ENCODE measurements around the gene CHGA. TPM values are rescaled to one million over a fixed set of nuclear protein-coding genes. Genes with fewer than 3 reads are reported as not detected.

Gene CHGA
- total and polyA plus RNA-seq, 7 donors: 0.99 to 55.4 (median 5.0) TPM

DNA sequence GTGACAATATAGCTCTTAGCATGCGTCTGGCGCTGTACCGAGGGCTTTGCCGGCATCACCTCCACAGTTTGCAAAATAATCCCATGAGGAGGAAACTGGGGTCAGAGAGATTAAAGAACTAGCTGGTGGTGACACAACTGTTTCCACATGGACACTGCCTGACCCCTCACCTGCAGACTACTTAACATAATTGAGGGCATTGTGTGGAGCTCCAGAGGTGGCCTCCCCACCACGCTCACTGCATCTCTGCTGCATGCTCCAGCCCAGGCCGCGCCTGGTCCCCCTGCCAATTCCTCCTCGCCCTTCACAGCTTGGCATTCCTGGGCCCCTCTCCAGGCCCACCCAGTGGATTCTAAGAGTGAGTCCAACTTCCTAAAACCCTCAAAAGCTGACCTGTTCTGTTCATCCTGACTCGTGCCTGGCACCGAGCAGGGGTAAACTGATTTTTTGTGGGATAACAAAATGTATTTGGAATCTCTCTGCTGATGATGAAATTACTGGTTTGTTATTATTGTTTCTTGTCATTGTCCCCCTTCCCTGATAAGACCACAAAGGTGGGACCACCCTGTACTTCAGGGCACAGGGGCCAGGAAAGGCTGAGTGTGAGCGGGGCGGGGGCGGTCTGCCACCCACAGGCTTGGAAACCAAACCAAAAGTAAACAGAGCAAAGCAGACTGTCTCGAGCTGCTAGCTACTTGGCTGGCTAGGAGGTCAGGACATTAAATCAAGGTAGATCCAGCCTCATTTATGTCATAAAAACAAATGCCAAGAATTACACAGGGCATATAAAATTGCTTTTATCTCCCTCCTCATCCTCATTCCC lies 40.6 kb downstream of the CHGA start:
- Histone ChIP-seq H3K4me1 (peaks cover 0 to 50% (median 37%) of the 10 kb centered on the region in 4 donors), H3K9me3 (no peaks in the 10 kb centered on the region), H3K27me3 (no peaks in the 10 kb centered on the region), H3K27ac (peak overlapping the region; percentile 76 to 89 (median 81)), H3K4me3 (no peak overlapping the region), H3K36me3 (peaks cover 0 to 26% (median 3%) of the 10 kb centered on the region in 4 donors)
- intact Hi-C loops (cut with DNase I): loop anchor here (2.0 kb wide), 1 partner anchor 151 kb away; the partner anchor contains the start of gene ITPK1
- WGBS, 2 donors: 60 to 78% methylated on average over 14 of the region's 14 CpGs
- TF ChIP-seq, protein P1, sequence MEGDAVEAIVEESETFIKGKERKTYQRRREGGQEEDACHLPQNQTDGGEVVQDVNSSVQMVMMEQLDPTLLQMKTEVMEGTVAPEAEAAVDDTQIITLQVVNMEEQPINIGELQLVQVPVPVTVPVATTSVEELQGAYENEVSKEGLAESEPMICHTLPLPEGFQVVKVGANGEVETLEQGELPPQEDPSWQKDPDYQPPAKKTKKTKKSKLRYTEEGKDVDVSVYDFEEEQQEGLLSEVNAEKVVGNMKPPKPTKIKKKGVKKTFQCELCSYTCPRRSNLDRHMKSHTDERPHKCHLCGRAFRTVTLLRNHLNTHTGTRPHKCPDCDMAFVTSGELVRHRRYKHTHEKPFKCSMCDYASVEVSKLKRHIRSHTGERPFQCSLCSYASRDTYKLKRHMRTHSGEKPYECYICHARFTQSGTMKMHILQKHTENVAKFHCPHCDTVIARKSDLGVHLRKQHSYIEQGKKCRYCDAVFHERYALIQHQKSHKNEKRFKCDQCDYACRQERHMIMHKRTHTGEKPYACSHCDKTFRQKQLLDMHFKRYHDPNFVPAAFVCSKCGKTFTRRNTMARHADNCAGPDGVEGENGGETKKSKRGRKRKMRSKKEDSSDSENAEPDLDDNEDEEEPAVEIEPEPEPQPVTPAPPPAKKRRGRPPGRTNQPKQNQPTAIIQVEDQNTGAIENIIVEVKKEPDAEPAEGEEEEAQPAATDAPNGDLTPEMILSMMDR (IDR thresholded peaks at IDR 0.05): no peak
- TF ChIP-seq POLR2AphosphoS5 (IDR thresholded peaks at IDR 0.05) (peak; percentile 7 to 79 (median 61)), EP300 (IDR thresholded peaks at IDR 0.05) (peak in 3 of 4 donors; percentile 4 to 51 (median 37))
- no peak for DNase-seq

DNA sequence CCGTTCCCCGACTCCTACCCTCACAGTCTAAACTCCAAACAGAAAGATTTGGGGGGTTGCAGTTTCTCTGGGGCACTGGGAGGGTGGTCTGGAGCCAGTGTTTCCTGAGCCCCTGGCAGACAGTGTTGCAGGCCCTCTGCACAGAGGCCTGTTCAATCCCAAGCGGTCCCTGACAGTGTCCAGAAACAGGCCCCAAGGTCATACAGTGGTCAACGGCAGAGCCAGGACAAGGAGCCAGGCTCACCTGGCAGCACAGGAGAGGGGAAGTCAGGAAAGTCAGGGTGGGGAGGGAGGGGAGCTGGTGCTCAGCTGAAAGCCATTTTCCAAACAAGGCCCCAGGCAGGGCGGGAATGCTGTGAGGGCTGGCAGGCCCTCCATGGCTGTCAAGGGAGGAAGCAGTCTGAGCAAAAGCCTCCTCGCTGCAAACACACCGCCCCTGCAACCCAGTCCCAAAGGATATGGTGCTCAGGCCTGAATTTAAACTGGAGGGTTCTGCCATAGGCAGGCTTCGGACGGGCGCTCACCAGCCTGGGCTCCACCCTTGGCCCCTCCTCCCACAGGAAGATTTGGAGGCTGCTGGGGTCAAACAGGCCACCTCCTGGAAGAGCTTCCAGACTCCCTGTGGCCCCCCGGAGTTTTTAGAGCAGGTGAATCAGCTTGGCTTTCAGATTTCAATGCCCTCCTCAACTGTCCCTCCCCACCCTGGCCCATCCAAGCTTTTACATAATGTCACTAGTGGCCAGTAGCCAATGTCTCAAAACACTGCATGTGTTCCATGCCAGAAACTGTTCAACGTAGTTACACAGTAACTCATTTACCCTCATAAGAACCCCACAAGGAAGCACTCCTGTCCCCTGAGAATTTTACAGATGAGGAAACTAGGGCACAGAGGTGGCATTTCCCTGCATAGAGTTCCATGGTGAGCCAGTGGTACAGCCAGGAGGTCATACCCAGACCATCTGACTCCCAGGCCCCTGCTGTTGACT lies 41.5 kb downstream of the CHGA start:
- 68 to 81% methylated on average over 12 of the region's 12 CpGs for WGBS, 2 donors

DNA sequence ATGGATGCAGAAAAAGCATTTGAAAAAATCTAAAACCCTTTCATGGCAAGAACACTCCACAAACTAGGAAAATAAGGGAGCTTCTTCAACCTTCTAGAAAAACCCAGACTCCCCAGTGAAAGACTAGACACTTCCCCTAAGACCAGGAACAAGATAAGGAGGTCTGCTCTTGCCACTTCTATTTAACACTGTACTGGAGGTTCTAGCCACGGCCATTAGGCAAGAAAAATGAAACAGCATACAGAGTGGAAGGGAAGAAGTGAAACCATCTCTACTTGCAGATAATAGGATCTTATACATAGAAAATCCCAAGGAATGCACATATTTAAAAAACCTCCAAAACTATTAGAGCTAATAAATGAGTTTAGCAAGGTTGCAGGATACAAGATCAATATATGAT lies 42.3 kb downstream of the CHGA start:
- Histone ChIP-seq H3K9me3 (no peaks in the 10 kb centered on the region), H3K4me1 (peaks cover 0 to 53% (median 37%) of the 10 kb centered on the region in 4 donors), H3K27me3 (no peaks in the 10 kb centered on the region), H3K36me3 (peaks cover 0 to 16% (median 2%) of the 10 kb centered on the region in 4 donors), H3K4me3 (no peak overlapping the region), H3K27ac (peak overlapping the region; percentile 76 to 89 (median 81))
- intact Hi-C loops (cut with DNase I): no loop called here
- TF ChIP-seq EP300 (IDR thresholded peaks at IDR 0.05): no peak
- TF ChIP-seq POLR2A (IDR thresholded peaks at IDR 0.05): no peak
- TF ChIP-seq POLR2AphosphoS5 (IDR thresholded peaks at IDR 0.05): no peak
- TF ChIP-seq, protein P1 (IDR thresholded peaks at IDR 0.05): no peak
- DNase-seq: no peak
- WGBS, 2 donors: 82 to 94% methylated on average over 1 of the region's 1 CpG

More for the DNA sequence above, 41.5 kb downstream of the CHGA start:
- Histone ChIP-seq H3K27me3 (no peaks in the 10 kb centered on the region), H3K27ac (peak overlapping the region; percentile 76 to 89 (median 81)), H3K36me3 (peaks cover 0 to 19% (median 2%) of the 10 kb centered on the region in 4 donors), H3K9me3 (no peaks in the 10 kb centered on the region), H3K4me1 (peaks cover 0 to 50% (median 37%) of the 10 kb centered on the region in 4 donors), H3K4me3 (peak overlapping the region in 1 of 4 donors; percentile 14)
- intact Hi-C loops (cut with DNase I): no loop called here
- TF ChIP-seq POLR2AphosphoS5 (IDR thresholded peaks at IDR 0.05): peak in 2 of 4 donors; percentile 48 to 58
- TF ChIP-seq, protein P1 (IDR thresholded peaks at IDR 0.05): no peak
- no peak for DNase-seq

DNA sequence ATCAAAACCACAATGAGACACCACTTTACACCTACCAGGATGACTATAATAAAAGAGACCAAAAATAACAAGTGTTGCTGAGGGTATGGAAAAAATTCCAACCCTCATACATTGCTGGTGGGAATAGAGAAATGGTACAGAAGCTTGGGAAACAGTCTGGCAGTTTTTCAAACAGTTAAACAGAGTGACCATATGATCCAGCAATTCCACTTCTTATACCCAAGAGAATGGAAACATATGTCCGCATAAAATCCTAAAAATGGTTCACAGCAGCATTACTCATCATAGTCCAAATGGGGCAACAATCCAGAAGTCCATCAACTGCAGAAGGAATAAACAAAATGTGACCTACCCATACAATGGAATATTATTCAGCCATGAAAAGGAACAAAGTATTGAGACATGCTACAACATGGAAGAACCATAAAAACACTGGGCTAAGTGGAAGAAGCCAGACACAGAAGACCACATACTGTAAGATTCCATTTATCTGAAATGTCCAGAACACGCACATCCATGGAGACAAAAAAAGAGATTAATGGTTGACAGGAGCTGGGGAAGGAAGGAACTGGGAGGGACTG lies 44.5 kb downstream of the CHGA start:
- no peaks in the 10 kb centered on the region for H3K9me3 ChIP-seq
- 95 to 98% methylated on average over 2 of the region's 2 CpGs for WGBS, 2 donors
- no peaks in the 10 kb centered on the region for H3K27me3 ChIP-seq
- peaks cover 0 to 51% (median 41%) of the 10 kb centered on the region in 4 donors for H3K4me1 ChIP-seq
- TF ChIP-seq POLR2A (IDR thresholded peaks at IDR 0.05) (no peak), EP300 (IDR thresholded peaks at IDR 0.05) (no peak), POLR2AphosphoS5 (IDR thresholded peaks at IDR 0.05) (no peak)
- TF ChIP-seq, protein P1 (IDR thresholded peaks at IDR 0.05): no peak
- no peak overlapping the region for H3K27ac ChIP-seq
- H3K4me3 ChIP-seq: no peak overlapping the region
- no peak for DNase-seq
- H3K36me3 ChIP-seq: no peaks in the 10 kb centered on the region
- intact Hi-C loops (cut with DNase I): no loop called here
